Fibroblast of lung (primary cell): Measurements from ENCODE around the gene SERPINE2.

Experiments used
- EZH2 ChIP-seq: IDR thresholded peaks from 2 replicates; pipeline ENCODE4 v1.5.1; 2012; ENCODE audit warnings: low read length, control low read depth, mild to moderate bottlenecking; ENCODE audit errors: missing control alignments
- TF ChIP-seq, protein P1 (sequence below), 2 donors: IDR thresholded peaks in 1 of 2; conservative IDR thresholded peaks in 1 of 2; 1 replicate in 1 of 2; 2 replicates in 1 of 2; pipeline ENCODE4 v1.5.1; 2011 to 2012; ENCODE audit warnings: low read length in 2 of 2, control low read depth in 1 of 2, inconsistent platforms in 1 of 2, low read depth in 1 of 2, mild to moderate bottlenecking in 1 of 2

- TF ChIP-seq, protein P1, sequence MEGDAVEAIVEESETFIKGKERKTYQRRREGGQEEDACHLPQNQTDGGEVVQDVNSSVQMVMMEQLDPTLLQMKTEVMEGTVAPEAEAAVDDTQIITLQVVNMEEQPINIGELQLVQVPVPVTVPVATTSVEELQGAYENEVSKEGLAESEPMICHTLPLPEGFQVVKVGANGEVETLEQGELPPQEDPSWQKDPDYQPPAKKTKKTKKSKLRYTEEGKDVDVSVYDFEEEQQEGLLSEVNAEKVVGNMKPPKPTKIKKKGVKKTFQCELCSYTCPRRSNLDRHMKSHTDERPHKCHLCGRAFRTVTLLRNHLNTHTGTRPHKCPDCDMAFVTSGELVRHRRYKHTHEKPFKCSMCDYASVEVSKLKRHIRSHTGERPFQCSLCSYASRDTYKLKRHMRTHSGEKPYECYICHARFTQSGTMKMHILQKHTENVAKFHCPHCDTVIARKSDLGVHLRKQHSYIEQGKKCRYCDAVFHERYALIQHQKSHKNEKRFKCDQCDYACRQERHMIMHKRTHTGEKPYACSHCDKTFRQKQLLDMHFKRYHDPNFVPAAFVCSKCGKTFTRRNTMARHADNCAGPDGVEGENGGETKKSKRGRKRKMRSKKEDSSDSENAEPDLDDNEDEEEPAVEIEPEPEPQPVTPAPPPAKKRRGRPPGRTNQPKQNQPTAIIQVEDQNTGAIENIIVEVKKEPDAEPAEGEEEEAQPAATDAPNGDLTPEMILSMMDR (conservative IDR thresholded peaks at IDR 0.05 in 1 of 2, IDR thresholded peaks at IDR 0.05 in 1 of 2; ENCODE audit: low read depth in 1 of 2, low read length in 2 of 2): no peak
- no peak for TF ChIP-seq EZH2
Measured at GRCh38 chr2:223994562-223995162, 44.4 kb downstream of the SERPINE2 start.
